Colonic mucosa (tissue), 4 donors: Measurements from ENCODE around the gene PTMA. TPM values are rescaled to one million over a fixed set of nuclear protein-coding genes. Genes with fewer than 3 reads are reported as not detected.

Experiments
- DNase-seq: peaks from one replicate; pipeline ENCODE4 v3.0.0-alpha.2; 2020
- H3K27ac ChIP-seq: fragments of 200-600 bp; one replicate; pipeline ENCODE4 v1.8.0; 2021
- H3K27me3 ChIP-seq: fragments of 200-600 bp; one replicate; pipeline ENCODE4 v1.8.0; 2021
- H3K36me3 ChIP-seq: fragments of 200-600 bp; one replicate; pipeline ENCODE4 v1.8.0; 2021
- H3K4me1 ChIP-seq: fragments of 200-600 bp; one replicate; pipeline ENCODE4 v1.8.0; 2021; ENCODE audit warnings: mild to moderate bottlenecking
- H3K4me3 ChIP-seq: fragments of 200-600 bp; one replicate; pipeline ENCODE4 v1.8.0; 2021
- H3K9ac ChIP-seq, 2 donors: one replicate each; pipeline ENCODE4 v1.7.0; 2013; ENCODE audit warnings: control low read depth in 2 of 2, low read depth in 2 of 2, low read length in 2 of 2
- H3K9me3 ChIP-seq: fragments of 200-600 bp; one replicate; pipeline ENCODE4 v1.8.0; 2021
- intact Hi-C: fragments of 100-400 bp; cut with DNase I; formaldehyde crosslinking; loops from one replicate; pipeline ENCODE4 v1.14.1; 2022
- total RNA-seq, 2 donors: library from RNA; stranded (reverse); fragmentation: NEBNext Ultra II Directional in 1 of 2; extraction: Animal tissue kit (Norgen Biotek cat#: 25700) in 1 of 2; gene quantifications; one replicate each; pipeline ENCODE4 v1.2.1, GENCODE V29; 2021
- TF ChIP-seq, protein P1 (sequence below): fragments of 200-600 bp; IDR thresholded peaks from one replicate; pipeline ENCODE4 v1.8.0; 2022; ENCODE audit warnings: antibody characterized with exemption, mild to moderate bottlenecking
- donor health status: healthy.
- donor health status: DM: no; HTN: no; CAD: no.
- donor health status: DM: no; HTN: no; CAD: no.

PTMA gene
- total RNA-seq, 2 donors from 2014 or later, result 1,195 to 1,836 TPM

DNA sequence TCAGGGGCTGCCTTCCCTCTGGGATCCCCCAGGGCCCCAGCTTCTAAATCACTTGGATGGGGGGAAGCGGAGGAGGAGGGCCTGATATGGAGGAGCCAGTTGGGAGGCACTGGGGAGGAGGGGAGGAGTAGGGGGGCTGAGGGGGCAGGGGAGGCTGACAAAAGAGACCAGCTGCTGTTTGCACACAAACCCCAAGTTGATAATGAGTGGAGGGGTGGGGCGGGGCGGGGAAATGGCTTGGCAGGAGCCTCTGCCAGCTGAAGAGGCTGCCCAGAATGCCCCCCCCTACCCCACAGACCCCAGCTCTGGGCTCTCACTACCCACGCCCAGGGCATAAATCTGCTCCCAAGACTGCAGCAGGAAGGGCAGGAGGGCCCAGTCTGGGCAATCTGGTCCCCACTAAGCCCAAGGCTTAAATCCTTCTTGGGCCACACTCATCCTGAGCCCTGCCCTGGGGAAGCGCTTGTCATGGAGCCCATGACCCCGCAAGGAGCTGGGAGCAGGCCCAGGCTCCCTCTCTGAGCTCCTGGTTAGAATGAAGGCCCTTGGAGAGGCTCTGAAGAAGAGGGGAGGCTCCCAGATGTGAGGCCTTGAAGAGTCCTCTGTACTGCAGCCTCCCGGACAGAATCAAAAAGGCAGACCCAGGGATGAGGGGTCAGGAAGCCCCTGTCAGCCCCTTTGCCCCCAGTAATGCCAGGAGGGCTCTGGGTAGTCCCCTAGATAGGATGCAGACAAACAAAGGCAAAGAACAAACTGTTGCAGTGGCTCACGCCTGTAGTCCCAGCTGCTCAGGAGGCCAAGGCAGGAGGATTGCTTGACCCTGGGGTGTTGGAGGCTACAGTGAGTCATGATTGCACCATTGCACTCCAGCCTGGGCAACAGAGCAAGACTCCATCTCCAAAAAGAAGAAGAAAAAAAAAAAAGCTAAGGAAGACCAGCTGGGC, 24.8 kb upstream of the PTMA start:
- DNase-seq, result no peak
- Histone ChIP-seq H3K4me3 (no peak overlapping the region), H3K27me3 (no peaks in the 10 kb centered on the region), H3K4me1 (no peaks in the 10 kb centered on the region), H3K9ac (no peak overlapping the region), H3K36me3 (no peaks in the 10 kb centered on the region), H3K9me3 (no peaks in the 10 kb centered on the region), H3K27ac (no peak overlapping the region)
- TF ChIP-seq, protein P1, sequence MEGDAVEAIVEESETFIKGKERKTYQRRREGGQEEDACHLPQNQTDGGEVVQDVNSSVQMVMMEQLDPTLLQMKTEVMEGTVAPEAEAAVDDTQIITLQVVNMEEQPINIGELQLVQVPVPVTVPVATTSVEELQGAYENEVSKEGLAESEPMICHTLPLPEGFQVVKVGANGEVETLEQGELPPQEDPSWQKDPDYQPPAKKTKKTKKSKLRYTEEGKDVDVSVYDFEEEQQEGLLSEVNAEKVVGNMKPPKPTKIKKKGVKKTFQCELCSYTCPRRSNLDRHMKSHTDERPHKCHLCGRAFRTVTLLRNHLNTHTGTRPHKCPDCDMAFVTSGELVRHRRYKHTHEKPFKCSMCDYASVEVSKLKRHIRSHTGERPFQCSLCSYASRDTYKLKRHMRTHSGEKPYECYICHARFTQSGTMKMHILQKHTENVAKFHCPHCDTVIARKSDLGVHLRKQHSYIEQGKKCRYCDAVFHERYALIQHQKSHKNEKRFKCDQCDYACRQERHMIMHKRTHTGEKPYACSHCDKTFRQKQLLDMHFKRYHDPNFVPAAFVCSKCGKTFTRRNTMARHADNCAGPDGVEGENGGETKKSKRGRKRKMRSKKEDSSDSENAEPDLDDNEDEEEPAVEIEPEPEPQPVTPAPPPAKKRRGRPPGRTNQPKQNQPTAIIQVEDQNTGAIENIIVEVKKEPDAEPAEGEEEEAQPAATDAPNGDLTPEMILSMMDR, result no peak
- intact Hi-C loops, result loop anchor here (2.0 kb wide), 1 partner anchor 21 kb away; no protein-coding TSS in a partner anchor

DNA sequence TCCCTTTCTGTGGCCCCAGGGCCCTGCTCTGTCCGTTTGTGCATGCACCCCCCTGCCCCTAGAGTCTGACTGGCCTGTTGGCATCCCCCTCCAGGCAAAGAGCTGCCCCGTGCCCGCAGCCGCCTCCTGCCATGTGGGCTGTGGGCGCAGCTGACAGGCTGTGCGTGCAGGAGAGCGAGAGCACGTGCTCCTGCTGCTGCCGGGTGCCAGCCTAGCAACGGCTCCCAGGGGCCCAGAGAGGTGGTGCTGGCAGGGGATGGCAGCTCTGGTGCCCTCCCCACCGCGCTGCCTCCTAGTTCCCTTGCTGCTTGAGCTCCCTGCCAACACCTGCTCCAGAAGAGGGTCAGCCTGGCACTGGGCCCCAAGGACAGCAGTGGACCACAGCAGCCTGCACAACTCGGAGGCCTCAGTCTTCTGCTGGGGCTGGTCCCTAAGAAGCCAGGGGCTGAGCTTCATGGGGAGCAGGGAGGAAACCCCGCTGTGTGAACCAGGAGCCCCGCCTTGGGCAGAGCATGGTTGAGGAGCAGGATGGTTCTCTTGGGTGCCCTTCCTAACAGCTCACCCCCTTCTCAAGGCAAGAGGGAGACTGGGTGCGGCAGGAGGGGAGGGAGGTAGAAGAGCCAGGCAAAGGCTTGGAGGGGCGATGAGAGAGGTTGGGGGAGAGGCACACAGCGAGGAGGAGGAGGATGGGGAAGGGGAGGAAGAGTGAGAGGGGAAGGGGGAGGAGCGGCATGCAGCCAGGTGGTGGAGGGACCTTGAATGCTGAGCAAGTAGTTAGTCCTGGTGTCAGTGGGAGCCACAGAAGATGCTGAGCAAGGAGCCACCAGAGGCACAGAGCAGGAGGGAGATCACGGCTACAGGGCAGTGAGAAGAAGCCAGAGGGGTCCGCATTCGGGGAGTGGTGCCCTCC, 23.8 kb upstream of the PTMA start:
- H3K4me3 ChIP-seq, result no peak overlapping the region
- DNase-seq, result no peak
- H3K27ac ChIP-seq, result no peak overlapping the region
- no peaks in the 10 kb centered on the region for H3K9me3 ChIP-seq
- H3K9ac ChIP-seq, result no peak overlapping the region
- no peaks in the 10 kb centered on the region for H3K27me3 ChIP-seq
- no peaks in the 10 kb centered on the region for H3K4me1 ChIP-seq
- intact Hi-C loops, result loop anchor here (2.0 kb wide), 1 partner anchor 20 kb away; no protein-coding TSS in a partner anchor
- no peaks in the 10 kb centered on the region for H3K36me3 ChIP-seq
- TF ChIP-seq, protein P1, result no peak

DNA sequence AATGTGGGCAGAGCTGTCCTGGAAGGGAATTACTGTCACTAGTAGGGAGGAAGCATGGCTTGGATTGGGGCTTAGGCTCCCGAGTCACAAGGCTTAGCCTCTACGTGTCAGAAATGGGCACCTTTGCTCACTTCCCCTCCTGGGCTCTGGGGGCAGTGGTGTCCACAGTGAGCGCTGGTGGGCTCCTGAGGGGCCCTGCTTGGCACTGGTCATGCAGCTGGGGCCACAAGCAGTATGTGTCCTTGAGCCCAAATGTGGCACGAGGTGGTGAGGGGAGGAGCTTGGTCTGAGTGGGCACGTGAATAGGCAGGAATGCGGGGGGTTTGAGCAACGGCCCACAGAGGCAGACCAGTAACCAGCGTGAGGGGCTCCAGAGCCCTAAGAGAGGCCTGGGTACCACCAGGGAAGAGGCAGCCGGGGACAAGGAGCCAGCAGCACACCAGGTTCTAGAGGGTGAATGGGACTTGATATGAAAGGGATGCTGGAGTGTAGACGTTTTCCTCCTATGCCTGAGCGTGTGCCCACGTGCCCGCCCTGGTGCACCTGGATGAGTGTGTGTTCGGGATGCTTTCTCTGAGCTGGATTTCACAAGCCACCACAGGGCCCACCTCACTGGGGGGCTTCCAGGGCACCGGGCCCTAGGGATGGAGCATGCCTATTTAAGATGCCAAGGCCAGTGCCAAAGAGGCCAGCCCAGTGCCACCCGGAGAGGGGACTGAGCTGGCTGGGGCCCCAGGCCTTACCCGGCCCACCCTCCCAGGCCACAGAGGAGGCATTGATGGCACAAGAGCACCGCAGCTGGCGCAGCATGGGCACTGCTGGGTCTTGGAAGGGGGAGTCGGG, 22.8 kb upstream of the PTMA start:
- H3K9me3 ChIP-seq, result no peaks in the 10 kb centered on the region
- TF ChIP-seq, protein P1, result no peak
- H3K4me1 ChIP-seq, result no peaks in the 10 kb centered on the region
- H3K36me3 ChIP-seq, result no peaks in the 10 kb centered on the region
- H3K27ac ChIP-seq, result no peak overlapping the region
- no peak overlapping the region for H3K9ac ChIP-seq
- DNase-seq, result no peak
- intact Hi-C loops, result loop anchor here (2.0 kb wide), 1 partner anchor 19 kb away; no protein-coding TSS in a partner anchor
- H3K27me3 ChIP-seq, result no peaks in the 10 kb centered on the region
- H3K4me3 ChIP-seq, result no peak overlapping the region

DNA sequence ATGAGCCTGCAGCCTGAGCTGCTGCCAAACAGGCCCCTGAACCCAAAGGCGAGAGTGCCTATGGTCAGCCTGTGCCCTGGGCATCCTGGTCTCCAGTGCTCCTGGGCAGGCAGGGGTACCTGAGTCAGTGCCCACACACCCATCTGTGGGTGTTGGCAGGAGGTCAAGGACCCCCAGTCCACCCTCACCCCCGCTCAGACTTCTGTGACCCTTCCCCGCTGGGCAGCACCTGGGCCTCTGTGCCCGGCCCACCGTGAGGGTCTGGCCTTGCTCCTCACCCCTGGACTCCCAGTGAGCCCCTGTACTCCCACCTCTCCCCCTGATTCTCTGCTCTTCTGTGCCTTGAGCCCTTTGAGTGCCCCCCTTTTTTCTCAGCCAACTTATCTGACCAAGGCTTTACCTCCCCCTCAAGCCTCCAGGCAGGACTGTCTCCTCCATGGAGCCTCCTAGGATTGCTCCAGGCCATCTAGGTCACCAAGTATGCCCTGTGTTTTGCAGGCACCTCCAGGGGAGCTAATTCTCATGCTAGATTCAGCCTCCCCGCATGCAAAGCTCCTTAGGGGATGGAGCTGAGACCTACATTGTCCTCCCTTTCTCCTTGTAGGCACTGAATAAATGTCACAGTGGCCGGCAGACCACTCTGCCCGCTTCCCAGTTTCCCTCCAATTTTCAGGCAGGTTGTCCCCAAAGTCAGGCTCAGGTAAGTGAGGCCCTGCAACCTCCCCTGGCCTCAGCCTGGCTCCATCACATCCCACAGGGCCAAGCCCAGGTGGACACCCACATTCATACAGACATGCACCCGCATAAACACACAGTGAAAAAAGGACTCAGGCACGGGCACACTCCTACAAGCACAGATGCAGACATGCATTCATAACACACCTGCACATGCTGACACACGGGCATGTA, 21.9 kb upstream of the PTMA start:
- Histone ChIP-seq H3K36me3 (no peaks in the 10 kb centered on the region), H3K27me3 (no peaks in the 10 kb centered on the region), H3K9ac (no peak overlapping the region), H3K9me3 (no peaks in the 10 kb centered on the region), H3K4me1 (no peaks in the 10 kb centered on the region), H3K27ac (no peak overlapping the region), H3K4me3 (no peak overlapping the region)
- intact Hi-C loops, result no loop called here
- DNase-seq, result no peak
- TF ChIP-seq, protein P1, result no peak
